Effector memory CD4-positive, alpha-beta T cell (primary cell): Measurements from ENCODE around the gene VIPAS39.

Source experiments
- DNase-seq, 3 donors: peaks; one replicate each; pipeline ENCODE4 v3.0.0-alpha.2; 2020
- H3K27ac ChIP-seq: 2 replicates; pipeline ENCODE4 v1.7.0; 2013; ENCODE audit warnings: mild to moderate bottlenecking, low read length, moderate library complexity; ENCODE audit not compliant: insufficient read depth, poor library complexity, severe bottlenecking
- H3K27me3 ChIP-seq: replicated peaks from 2 replicates; pipeline ENCODE4 v1.7.0; 2013; ENCODE audit warnings: mild to moderate bottlenecking, low read length; ENCODE audit not compliant: insufficient read depth, control insufficient read depth, poor library complexity, severe bottlenecking
- H3K36me3 ChIP-seq: 2 replicates; pipeline ENCODE4 v1.7.0; 2013; ENCODE audit warnings: mild to moderate bottlenecking, low read length, moderate library complexity; ENCODE audit not compliant: control insufficient read depth, insufficient read depth
- H3K4me1 ChIP-seq: 2 replicates; pipeline ENCODE4 v1.7.0; 2013; ENCODE audit warnings: low read length, mild to moderate bottlenecking; ENCODE audit not compliant: control insufficient read depth, insufficient read depth, poor library complexity, severe bottlenecking
- H3K4me3 ChIP-seq: 2 replicates; pipeline ENCODE4 v1.7.0; 2013; ENCODE audit warnings: low read length, low read depth, mild to moderate bottlenecking; ENCODE audit not compliant: insufficient read depth, poor library complexity, severe bottlenecking
- H3K9me3 ChIP-seq: 2 replicates; pipeline ENCODE4 v1.7.0; 2013; ENCODE audit warnings: mild to moderate bottlenecking, low read length, moderate library complexity; ENCODE audit not compliant: control insufficient read depth
- total RNA-seq, 3 donors: gene quantifications; one replicate each; lab custom pipeline; 2026; lab: John Stamatoyannopoulos, UW

Gene VIPAS39
- 16.9 to 22.1 (median 18.5) reads per million in 3 donors for total RNA-seq

- peaks cover 32% of the 10 kb centered on the region for H3K36me3 ChIP-seq
- no peaks in the 10 kb centered on the region for H3K27me3 ChIP-seq
- peaks cover 17% of the 10 kb centered on the region for H3K4me1 ChIP-seq
- H3K27ac ChIP-seq: peak within 1 kb of the TSS; percentile 84
- H3K4me3 ChIP-seq: peak within 1 kb of the TSS; percentile 77
- DNase-seq: peak; percentile 88 to 94 (median 93)
- no peaks in the 10 kb centered on the region for H3K9me3 ChIP-seq
These were observed at the start of gene VIPAS39, which contains the start of gene AHSA1 for GRCh38 chr14:77457522-77458248. VIPAS39 (minus strand) TSS chr14:77457601; CDS start chr14:77454102, 3,499 bp downstream. AHSA1 (plus strand) TSS chr14:77458093; CDS start chr14:77458190, 97 bp downstream.

GRCh38 chr14:77505031-77505430, 47.6 kb upstream of the VIPAS39 start:
- Histone ChIP-seq H3K9me3 (no peaks in the 10 kb centered on the region), H3K36me3 (peaks cover 11% of the 10 kb centered on the region), H3K27me3 (no peaks in the 10 kb centered on the region), H3K27ac (no peak overlapping the region), H3K4me1 (no peaks in the 10 kb centered on the region), H3K4me3 (no peak overlapping the region)
- DNase-seq: no peak

- peaks cover 7% of the 10 kb centered on the region for H3K4me1 ChIP-seq
- no peak for DNase-seq
- no peaks in the 10 kb centered on the region for H3K9me3 ChIP-seq
These were observed 45.7 kb upstream of the VIPAS39 start for GRCh38 chr14:77503138-77503537.

GRCh38 chr14:77502109-77502782, 44.8 kb upstream of the VIPAS39 start:
- H3K4me3 ChIP-seq: no peak overlapping the region
- no peak for DNase-seq
- H3K9me3 ChIP-seq: no peaks in the 10 kb centered on the region
- H3K36me3 ChIP-seq: no peaks in the 10 kb centered on the region
- H3K4me1 ChIP-seq: peaks cover 11% of the 10 kb centered on the region
- H3K27ac ChIP-seq: no peak overlapping the region
- no peaks in the 10 kb centered on the region for H3K27me3 ChIP-seq

More at GRCh38 chr14:77503138-77503537, 45.7 kb upstream of the VIPAS39 start:
- Histone ChIP-seq H3K27ac (no peak overlapping the region), H3K36me3 (peaks cover under 1% of the 10 kb centered on the region), H3K4me3 (no peak overlapping the region), H3K27me3 (no peaks in the 10 kb centered on the region)

GRCh38 chr14:77498984-77499527, 41.7 kb upstream of the VIPAS39 start:
- peaks cover 11% of the 10 kb centered on the region for H3K4me1 ChIP-seq
- peak overlapping the region; percentile 54 for H3K4me3 ChIP-seq
- peaks cover 3% of the 10 kb centered on the region for H3K27me3 ChIP-seq
- H3K27ac ChIP-seq: no peak overlapping the region
- DNase-seq: no peak
- H3K9me3 ChIP-seq: no peaks in the 10 kb centered on the region
- H3K36me3 ChIP-seq: no peaks in the 10 kb centered on the region

- DNase-seq: peak in 1 of 3 donors; percentile 6
- H3K4me3 ChIP-seq: peak within 1 kb of the TSS; percentile 57
These were observed 40.9 kb upstream of the VIPAS39 start, which contains the start of gene ISM2 for GRCh38 chr14:77498120-77498979. ISM2 (minus strand) TSS chr14:77498816; CDS start chr14:77498793, 23 bp downstream.

GRCh38 chr14:77495334-77495733, 37.9 kb upstream of the VIPAS39 start:
- Histone ChIP-seq H3K4me1 (peaks cover 11% of the 10 kb centered on the region), H3K9me3 (no peaks in the 10 kb centered on the region), H3K27ac (no peak overlapping the region), H3K27me3 (peaks cover 3% of the 10 kb centered on the region), H3K36me3 (no peaks in the 10 kb centered on the region), H3K4me3 (no peak overlapping the region)
- no peak for DNase-seq

More at GRCh38 chr14:77498120-77498979, 40.9 kb upstream of the VIPAS39 start, which contains the start of gene ISM2:
- H3K27me3 ChIP-seq: peaks cover 3% of the 10 kb centered on the region
- peaks cover 11% of the 10 kb centered on the region for H3K4me1 ChIP-seq
- no peaks in the 10 kb centered on the region for H3K9me3 ChIP-seq
- no peak within 1 kb of the TSS for H3K27ac ChIP-seq
- no peaks in the 10 kb centered on the region for H3K36me3 ChIP-seq

GRCh38 chr14:77491056-77491455, 33.7 kb upstream of the VIPAS39 start:
- H3K27ac ChIP-seq: no peak overlapping the region
- DNase-seq: no peak
- H3K4me1 ChIP-seq: no peaks in the 10 kb centered on the region
- peaks cover 3% of the 10 kb centered on the region for H3K27me3 ChIP-seq
- H3K9me3 ChIP-seq: no peaks in the 10 kb centered on the region
- H3K4me3 ChIP-seq: no peak overlapping the region
- H3K36me3 ChIP-seq: no peaks in the 10 kb centered on the region

GRCh38 chr14:77490347-77490986, 33.1 kb upstream of the VIPAS39 start:
- no peak overlapping the region for H3K27ac ChIP-seq
- no peak for DNase-seq
- no peaks in the 10 kb centered on the region for H3K9me3 ChIP-seq
- H3K4me3 ChIP-seq: no peak overlapping the region
- H3K27me3 ChIP-seq: no peaks in the 10 kb centered on the region
- no peaks in the 10 kb centered on the region for H3K36me3 ChIP-seq
- H3K4me1 ChIP-seq: no peaks in the 10 kb centered on the region
